ENCODE data around the gene MACROH2A1.

DNA sequence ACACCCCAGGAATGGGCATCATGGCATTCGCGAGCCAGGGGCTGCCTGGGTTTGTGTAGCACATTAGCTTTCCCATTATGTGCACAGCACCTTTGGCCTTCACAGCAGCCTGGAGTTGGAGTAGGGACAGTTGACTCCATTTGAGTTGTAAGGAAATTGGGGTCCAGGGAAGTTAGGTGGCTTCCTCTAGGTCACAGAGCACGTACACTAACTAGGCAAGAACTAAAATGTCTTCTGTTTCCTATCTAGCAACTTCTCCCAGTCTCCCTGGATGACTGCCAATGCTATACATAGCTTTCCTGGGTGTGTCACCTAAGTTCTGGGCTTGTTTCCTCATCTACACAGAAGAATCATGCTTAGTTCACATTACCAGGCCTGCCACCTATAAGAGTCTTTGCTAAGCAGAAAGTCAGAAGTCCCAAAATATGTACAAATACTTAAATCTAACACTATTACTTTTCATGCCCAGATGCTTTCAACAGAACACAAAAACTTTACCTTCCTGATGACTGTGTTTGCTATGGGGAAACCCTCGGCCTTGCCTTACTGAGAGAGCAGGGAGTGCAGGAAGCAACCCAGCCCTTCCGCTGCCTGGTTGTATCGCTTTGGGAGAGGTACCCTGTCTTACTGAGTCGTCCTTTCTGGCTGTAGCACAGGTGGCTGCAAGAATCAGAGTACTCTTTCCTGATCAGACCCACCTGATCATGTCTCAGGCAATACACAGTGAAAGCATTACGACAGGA, 12.0 kb downstream of the MACROH2A1 start:
- TF ChIP-seq, protein P1, sequence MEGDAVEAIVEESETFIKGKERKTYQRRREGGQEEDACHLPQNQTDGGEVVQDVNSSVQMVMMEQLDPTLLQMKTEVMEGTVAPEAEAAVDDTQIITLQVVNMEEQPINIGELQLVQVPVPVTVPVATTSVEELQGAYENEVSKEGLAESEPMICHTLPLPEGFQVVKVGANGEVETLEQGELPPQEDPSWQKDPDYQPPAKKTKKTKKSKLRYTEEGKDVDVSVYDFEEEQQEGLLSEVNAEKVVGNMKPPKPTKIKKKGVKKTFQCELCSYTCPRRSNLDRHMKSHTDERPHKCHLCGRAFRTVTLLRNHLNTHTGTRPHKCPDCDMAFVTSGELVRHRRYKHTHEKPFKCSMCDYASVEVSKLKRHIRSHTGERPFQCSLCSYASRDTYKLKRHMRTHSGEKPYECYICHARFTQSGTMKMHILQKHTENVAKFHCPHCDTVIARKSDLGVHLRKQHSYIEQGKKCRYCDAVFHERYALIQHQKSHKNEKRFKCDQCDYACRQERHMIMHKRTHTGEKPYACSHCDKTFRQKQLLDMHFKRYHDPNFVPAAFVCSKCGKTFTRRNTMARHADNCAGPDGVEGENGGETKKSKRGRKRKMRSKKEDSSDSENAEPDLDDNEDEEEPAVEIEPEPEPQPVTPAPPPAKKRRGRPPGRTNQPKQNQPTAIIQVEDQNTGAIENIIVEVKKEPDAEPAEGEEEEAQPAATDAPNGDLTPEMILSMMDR (IDR thresholded peaks at IDR 0.05): no peak
- TF ChIP-seq POLR2AphosphoS5 (IDR thresholded peaks at IDR 0.05): peak in 1 of 2 donors; percentile 34
